Left cardiac atrium (tissue), 4 donors: ENCODE data around the gene MROH8. TPM values are rescaled to one million over a fixed set of nuclear protein-coding genes. Genes with fewer than 3 reads are reported as not detected.

Experiments used
- ATAC-seq, 2 donors: fragments of 200-7000 bp; cut with Tn5 transposase; one replicate each; pipeline ENCODE4 v1.9.1; 2020; ENCODE audit warnings: mild to moderate bottlenecking in 2 of 2, moderate library complexity in 2 of 2
- DNase-seq: peaks from one replicate; pipeline ENCODE4 v3.0.0-alpha.2; 2020
- intact Hi-C, 2 donors: fragments of 100-400 bp; cut with DNase I; formaldehyde crosslinking; loops; one replicate each; pipeline versions ENCODE4 v1.14.1 to v1.15.1; 2022 to 2023
- long read RNA-seq: library from polyadenylated mRNA; unstranded; transcript quantifications from one replicate; pipeline ENCODE4 v2.0.0, GENCODE V29; 2021
- total RNA-seq, 2 donors: library from RNA; stranded (reverse); fragmentation: NEBNext Ultra II Directional; extraction: Animal tissue kit (Norgen Biotek cat#: 25700); gene quantifications; one replicate each; pipeline ENCODE4 v1.2.1, GENCODE V29; 2021
- donor health status: DM: no; HTN: yes; CAD: no.
- donor health status: DM: no; HTN: yes; CAD: no; lungs with severe emphysema.
- donor health status: DM: yes; HTN: yes; CAD: no.
- donor health status: Dilated cardiomyopathy.

MROH8 gene
- total RNA-seq = 1 to 10 TPM; 4.8 to 6.8 TPM
- long read RNA-seq, partial matches to known transcripts = 0 of 5 reads
- long read RNA-seq, other reads (novel, unspliced or antisense) = 3 of 5 reads

- ATAC-seq (peak; percentile 99), DNase-seq (peak; percentile 98)
- intact Hi-C loops = no loop called here
These were observed at the start of gene MROH8, which contains the start of gene RPN2 for GRCh38 chr20:37178839-37179682. MROH8 (minus strand) TSS chr20:37179548. RPN2 (plus strand) TSS chr20:37179330; CDS start chr20:37179357, 27 bp downstream.

- DNase-seq (no peak), ATAC-seq (peak; percentile 39 to 63)
- intact Hi-C loops = no loop called here
These were observed 49.3 kb upstream of the MROH8 start for GRCh38 chr20:37228656-37229055.

- no peak for DNase-seq
- intact Hi-C loops = no loop called here
- peak; percentile 45 to 53 for ATAC-seq
These were observed 48.7 kb upstream of the MROH8 start for GRCh38 chr20:37228082-37228481.

GRCh38 chr20:37226889-37227288 lies 47.5 kb upstream of the MROH8 start:
- intact Hi-C loops = no loop called here
- DNase-seq (peak; percentile 49), ATAC-seq (peak; percentile 68 to 78)

GRCh38 chr20:37225146-37225545 lies 45.8 kb upstream of the MROH8 start:
- ATAC-seq (no peak), DNase-seq (no peak)
- intact Hi-C loops = no loop called here

- intact Hi-C loops = no loop called here
- peak in 1 of 2 donors; percentile 91 for ATAC-seq
These were observed 43.7 kb upstream of the MROH8 start for GRCh38 chr20:37223053-37223452.

GRCh38 chr20:37222086-37222485 lies 42.7 kb upstream of the MROH8 start:
- no peak for ATAC-seq

More at GRCh38 chr20:37223053-37223452, 43.7 kb upstream of the MROH8 start:
- no peak for DNase-seq

GRCh38 chr20:37220731-37221130 lies 41.4 kb upstream of the MROH8 start:
- DNase-seq (no peak), ATAC-seq (peak in 1 of 2 donors; percentile 68)
- intact Hi-C loops = no loop called here

More at GRCh38 chr20:37222086-37222485, 42.7 kb upstream of the MROH8 start:
- intact Hi-C loops = no loop called here
- DNase-seq = no peak

GRCh38 chr20:37219751-37220668 lies 40.7 kb upstream of the MROH8 start:
- ATAC-seq (no peak), DNase-seq (no peak)
- intact Hi-C loops = no loop called here

GRCh38 chr20:37218976-37219375 lies 39.6 kb upstream of the MROH8 start:
- DNase-seq (no peak), ATAC-seq (no peak)
- intact Hi-C loops = no loop called here

GRCh38 chr20:37218441-37218840 lies 39.1 kb upstream of the MROH8 start:
- intact Hi-C loops = no loop called here
- ATAC-seq = no peak
- DNase-seq = no peak

GRCh38 chr20:37209661-37210314 lies 30.4 kb upstream of the MROH8 start:
- no peak for ATAC-seq
- intact Hi-C loops = loop anchor here in 1 of 2 donors (10.0 kb wide), 1 partner anchor 55 kb away; the partner anchor contains the start of gene GHRH
- no peak for DNase-seq

GRCh38 chr20:37209193-37209592 lies 29.8 kb upstream of the MROH8 start:
- intact Hi-C loops = loop anchor here in 1 of 2 donors (10.0 kb wide), 1 partner anchor 56 kb away; the partner anchor contains the start of gene GHRH
- DNase-seq (no peak), ATAC-seq (no peak)

- no peak for ATAC-seq
- intact Hi-C loops = loop anchor here in 1 of 2 donors (10.0 kb wide), 1 partner anchor 58 kb away; the partner anchor contains the start of gene GHRH
- no peak for DNase-seq
These were observed 27.8 kb upstream of the MROH8 start for GRCh38 chr20:37207171-37207570.

GRCh38 chr20:37205794-37206193 lies 26.4 kb upstream of the MROH8 start:
- DNase-seq = no peak
- ATAC-seq = no peak
- intact Hi-C loops = loop anchor here in 1 of 2 donors (10.0 kb wide), 1 partner anchor 59 kb away; the partner anchor contains the start of gene GHRH

- intact Hi-C loops = loop anchor here in 1 of 2 donors (10.0 kb wide), 1 partner anchor 60 kb away; the partner anchor contains the start of gene GHRH
These were observed 25.8 kb upstream of the MROH8 start for GRCh38 chr20:37205130-37205529.

GRCh38 chr20:37204056-37204455 lies 24.7 kb upstream of the MROH8 start:
- intact Hi-C loops = loop anchor here in 1 of 2 donors (5.0 to 10.0 kb wide), 2 partner anchors 61 to 328 kb away; partner anchors contain the start of gene GHRH
- DNase-seq = no peak
- peak in 1 of 2 donors; percentile 71 for ATAC-seq

More at GRCh38 chr20:37205130-37205529, 25.8 kb upstream of the MROH8 start:
- DNase-seq (no peak), ATAC-seq (no peak)

- ATAC-seq = peak; percentile 78 to 89
- intact Hi-C loops = loop anchor here in 1 of 2 donors (5.0 to 10.0 kb wide), 2 partner anchors 62 to 330 kb away; partner anchors contain the start of gene GHRH
- no peak for DNase-seq
These were observed 23.1 kb upstream of the MROH8 start for GRCh38 chr20:37202267-37202943.
